SK-N-SH treated with all-trans-retinoic acid at 6 μM for 48 hours (cell line): ENCODE results near the gene SOX5.

Experiments
- ISL1 ChIP-seq: fragments of 250-450 bp; sonication (Bioruptor Pico); IDR thresholded peaks from 2 replicates; pipeline ENCODE4 v2.1.2; 2022; ENCODE audit warnings: mild to moderate bottlenecking, moderate library complexity
- OSR1 ChIP-seq: fragments of 250-450 bp; sonication (Bioruptor Pico); IDR thresholded peaks from 2 replicates; pipeline ENCODE4 v1.8.0; 2022; ENCODE audit warnings: moderate library complexity, mild to moderate bottlenecking, inconsistent platforms
- TOX ChIP-seq: fragments of 250-450 bp; sonication (Bioruptor Pico); IDR thresholded peaks from 2 replicates; pipeline ENCODE4 v1.8.0; 2021; ENCODE audit warnings: mild to moderate bottlenecking, moderate library complexity, borderline replicate concordance
- ZFP30 ChIP-seq: fragments of 450-650 bp; formaldehyde crosslinking; IDR thresholded peaks from 2 replicates; pipeline ENCODE4 v1.5.0; 2022; ENCODE audit warnings: mild to moderate bottlenecking, moderate library complexity
- ZNF8 ChIP-seq: fragments of 450-650 bp; formaldehyde crosslinking; IDR thresholded peaks from 2 replicates; pipeline ENCODE4 v1.5.0; 2020; ENCODE audit warnings: mild to moderate bottlenecking, moderate library complexity
- TF ChIP-seq, protein P1 (sequence below): fragments of 250-450 bp; sonication (Bioruptor Pico); IDR thresholded peaks from 2 replicates; pipeline ENCODE4 v1.5.1; 2020; ENCODE audit warnings: low read depth, mild to moderate bottlenecking, moderate library complexity
- TF ChIP-seq, protein P2 (sequence below): fragments of 250-450 bp; sonication (Bioruptor Pico); IDR thresholded peaks from 2 replicates; pipeline ENCODE4 v1.8.0; 2021; ENCODE audit warnings: low read depth, mild to moderate bottlenecking, moderate library complexity, borderline replicate concordance
- TF ChIP-seq, protein P3 (sequence below): fragments of 250-450 bp; sonication (Bioruptor Pico); IDR thresholded peaks from 2 replicates; pipeline ENCODE4 v1.8.0; 2020; ENCODE audit warnings: mild to moderate bottlenecking, moderate library complexity, borderline replicate concordance

DNA sequence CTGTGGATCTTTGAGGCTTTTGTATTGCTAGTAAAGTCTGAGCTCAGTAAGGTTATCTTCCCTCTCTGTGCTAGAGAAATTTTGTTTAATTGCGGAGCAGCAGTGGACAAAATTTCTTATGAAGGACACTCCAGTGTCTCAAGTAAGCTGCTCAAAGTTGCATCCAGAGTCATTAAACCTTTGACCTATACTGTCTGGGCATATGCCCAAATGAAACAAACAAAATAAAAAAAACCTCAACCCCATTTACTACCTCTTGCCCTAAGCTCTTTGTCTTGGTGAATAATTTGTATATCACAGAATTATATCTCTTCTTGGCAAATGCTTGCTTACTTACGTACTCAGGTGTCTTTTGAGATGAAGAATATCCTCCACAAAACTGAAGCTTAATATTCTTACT, 465.2 kb downstream of the SOX5 start:
- no peak for TF ChIP-seq ISL1 (CRISPR knock-in tag)
- TF ChIP-seq, protein P1, sequence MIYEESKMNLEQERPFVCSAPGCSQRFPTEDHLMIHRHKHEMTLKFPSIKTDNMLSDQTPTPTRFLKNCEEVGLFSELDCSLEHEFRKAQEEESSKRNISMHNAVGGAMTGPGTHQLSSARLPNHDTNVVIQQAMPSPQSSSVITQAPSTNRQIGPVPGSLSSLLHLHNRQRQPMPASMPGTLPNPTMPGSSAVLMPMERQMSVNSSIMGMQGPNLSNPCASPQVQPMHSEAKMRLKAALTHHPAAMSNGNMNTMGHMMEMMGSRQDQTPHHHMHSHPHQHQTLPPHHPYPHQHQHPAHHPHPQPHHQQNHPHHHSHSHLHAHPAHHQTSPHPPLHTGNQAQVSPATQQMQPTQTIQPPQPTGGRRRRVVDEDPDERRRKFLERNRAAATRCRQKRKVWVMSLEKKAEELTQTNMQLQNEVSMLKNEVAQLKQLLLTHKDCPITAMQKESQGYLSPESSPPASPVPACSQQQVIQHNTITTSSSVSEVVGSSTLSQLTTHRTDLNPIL (CRISPR knock-in tag): no peak
- TF ChIP-seq OSR1 (CRISPR knock-in tag): no peak
- TF ChIP-seq, protein P2, sequence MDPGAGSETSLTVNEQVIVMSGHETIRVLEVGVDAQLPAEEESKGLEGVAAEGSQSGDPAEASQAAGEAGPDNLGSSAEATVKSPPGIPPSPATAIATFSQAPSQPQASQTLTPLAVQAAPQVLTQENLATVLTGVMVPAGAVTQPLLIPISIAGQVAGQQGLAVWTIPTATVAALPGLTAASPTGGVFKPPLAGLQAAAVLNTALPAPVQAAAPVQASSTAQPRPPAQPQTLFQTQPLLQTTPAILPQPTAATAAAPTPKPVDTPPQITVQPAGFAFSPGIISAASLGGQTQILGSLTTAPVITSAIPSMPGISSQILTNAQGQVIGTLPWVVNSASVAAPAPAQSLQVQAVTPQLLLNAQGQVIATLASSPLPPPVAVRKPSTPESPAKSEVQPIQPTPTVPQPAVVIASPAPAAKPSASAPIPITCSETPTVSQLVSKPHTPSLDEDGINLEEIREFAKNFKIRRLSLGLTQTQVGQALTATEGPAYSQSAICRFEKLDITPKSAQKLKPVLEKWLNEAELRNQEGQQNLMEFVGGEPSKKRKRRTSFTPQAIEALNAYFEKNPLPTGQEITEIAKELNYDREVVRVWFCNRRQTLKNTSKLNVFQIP (CRISPR knock-in tag): no peak
- TF ChIP-seq, protein P3, sequence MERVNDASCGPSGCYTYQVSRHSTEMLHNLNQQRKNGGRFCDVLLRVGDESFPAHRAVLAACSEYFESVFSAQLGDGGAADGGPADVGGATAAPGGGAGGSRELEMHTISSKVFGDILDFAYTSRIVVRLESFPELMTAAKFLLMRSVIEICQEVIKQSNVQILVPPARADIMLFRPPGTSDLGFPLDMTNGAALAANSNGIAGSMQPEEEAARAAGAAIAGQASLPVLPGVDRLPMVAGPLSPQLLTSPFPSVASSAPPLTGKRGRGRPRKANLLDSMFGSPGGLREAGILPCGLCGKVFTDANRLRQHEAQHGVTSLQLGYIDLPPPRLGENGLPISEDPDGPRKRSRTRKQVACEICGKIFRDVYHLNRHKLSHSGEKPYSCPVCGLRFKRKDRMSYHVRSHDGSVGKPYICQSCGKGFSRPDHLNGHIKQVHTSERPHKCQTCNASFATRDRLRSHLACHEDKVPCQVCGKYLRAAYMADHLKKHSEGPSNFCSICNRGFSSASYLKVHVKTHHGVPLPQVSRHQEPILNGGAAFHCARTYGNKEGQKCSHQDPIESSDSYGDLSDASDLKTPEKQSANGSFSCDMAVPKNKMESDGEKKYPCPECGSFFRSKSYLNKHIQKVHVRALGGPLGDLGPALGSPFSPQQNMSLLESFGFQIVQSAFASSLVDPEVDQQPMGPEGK: no peak
- no peak for TF ChIP-seq ZFP30 (CRISPR knock-in tag)
- TF ChIP-seq TOX (CRISPR knock-in tag): no peak
- TF ChIP-seq ZNF8 (CRISPR knock-in tag): no peak
